ENCODE data around the gene FAM118B.

DNA sequence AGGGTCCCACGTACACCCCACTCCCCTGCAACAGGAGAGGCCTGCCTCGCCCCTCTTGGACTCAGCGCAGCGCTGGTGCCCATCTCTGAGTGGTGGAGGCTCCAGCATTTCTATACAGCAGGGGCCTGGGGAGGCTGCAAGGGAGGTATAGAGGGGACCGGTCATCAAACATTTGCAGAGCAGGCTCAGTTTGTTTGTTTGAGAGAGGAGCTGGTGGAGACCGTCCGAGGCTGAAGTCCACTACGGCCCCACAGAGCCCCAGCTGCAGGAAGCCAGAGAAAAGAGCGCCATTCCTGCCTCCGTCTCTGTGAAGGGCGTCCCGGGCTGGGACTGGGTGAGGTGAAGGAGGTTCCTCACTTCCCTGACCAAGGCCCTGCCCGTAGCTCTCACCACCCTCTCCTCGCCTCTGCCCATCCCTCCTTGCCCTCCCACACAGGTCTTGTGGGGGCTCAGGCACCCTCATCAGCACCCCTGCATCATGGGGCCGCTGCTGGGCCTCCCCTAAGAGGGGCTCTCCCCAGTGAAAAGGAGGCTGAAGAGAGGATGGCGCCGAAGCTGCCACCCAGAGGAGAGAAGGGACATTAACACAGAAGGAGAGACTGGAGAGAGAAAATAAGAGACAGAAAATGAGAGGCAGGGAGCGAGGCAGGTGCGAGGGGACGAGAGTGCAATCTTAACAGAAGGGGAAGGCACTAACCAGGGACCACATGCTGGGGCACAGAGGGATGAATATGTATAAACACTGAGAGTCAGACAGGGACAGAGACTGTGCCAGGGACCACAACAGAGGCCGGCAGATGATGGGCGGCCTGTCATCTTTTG is 24.7 kb upstream of the FAM118B start:
- TF ChIP-seq EZH2 (IDR thresholded peaks at IDR 0.05; ENCODE audit: low read depth) (no peak), CTCF (conservative IDR thresholded peaks at IDR 0.05) (no peak; the same call in 1 of the 2 replicates)

All from PC-9 (cell line).